CD4-positive, alpha-beta T cell (primary cell): ENCODE measurements around the gene MAN1A2. TPM values are rescaled to one million over a fixed set of nuclear protein-coding genes. Genes with fewer than 3 reads are reported as not detected.
"Not testable (repeated sequence)": the region's sequence is repeated elsewhere in the genome, so short reads cannot be mapped to it uniquely, and the experiment has no call there.

Experiments
- ATAC-seq: fragments of 200-7000 bp; cut with Tn5 transposase; one replicate; pipeline ENCODE4 v1.10.0; 2022; ENCODE audit warnings: mild to moderate bottlenecking; ENCODE audit not compliant: poor library complexity
- CTCF ChIA-PET: fragments of 350-600 bp; sonication (Branson Sonifier 250); formaldehyde crosslinking; loops from one replicate; lab custom pipeline; 2021; ENCODE audit warnings: antibody characterized with exemption, inconsistent platforms; lab: Charles Lee
- POLR2A ChIA-PET: fragments of 350-600 bp; sonication (Branson Sonifier 250); formaldehyde crosslinking; loops from one replicate; lab custom pipeline; 2021; ENCODE audit warnings: antibody characterized with exemption, inconsistent platforms; lab: Charles Lee
- DNase-seq, 14 experiments: peaks; one replicate each; pipeline ENCODE4 v3.0.0-alpha.2; 2013 to 2020; ENCODE audit warnings: mixed read lengths in 2 of 14
- H3K27ac ChIP-seq, 2 donors: one replicate each; pipeline versions ENCODE4 v1.5.1 to v1.7.0; 2013; ENCODE audit warnings: low read length in 2 of 2, low read depth in 1 of 2, mild to moderate bottlenecking in 1 of 2
- H3K27me3 ChIP-seq, 2 experiments: 1 replicate in 1 of 2; 2 replicates in 1 of 2; pipeline versions ENCODE4 v1.6.1 to v1.7.0; 2013; ENCODE audit warnings: low read length in 2 of 2, control low read depth in 1 of 2, mild to moderate bottlenecking in 1 of 2, moderate library complexity in 1 of 2; ENCODE audit not compliant: insufficient read depth in 2 of 2, control insufficient read depth in 1 of 2
- H3K36me3 ChIP-seq: one replicate; pipeline ENCODE4 v1.6.1; 2013; ENCODE audit warnings: low read length, control low read depth; ENCODE audit not compliant: insufficient read depth
- H3K4me1 ChIP-seq: one replicate; pipeline ENCODE4 v1.6.1; 2013; ENCODE audit warnings: low read length, control low read depth; ENCODE audit not compliant: insufficient read depth
- H3K4me3 ChIP-seq: one replicate; pipeline ENCODE4 v1.5.1; 2013; ENCODE audit warnings: mild to moderate bottlenecking, low read length, moderate library complexity
- H3K9me3 ChIP-seq, 2 experiments: 1 replicate in 1 of 2; 2 replicates in 1 of 2; pipeline versions ENCODE4 v1.6.1 to v1.7.0; 2013; ENCODE audit warnings: low read length in 2 of 2, mild to moderate bottlenecking in 2 of 2, control low read depth in 1 of 2, moderate library complexity in 1 of 2; ENCODE audit not compliant: control insufficient read depth in 1 of 2, insufficient read depth in 1 of 2
- H3K27ac Mint-ChIP-seq: one replicate; pipeline ENCODE4 v1.8.0; 2020; ENCODE audit warnings: mixed read lengths
- H3K27me3 Mint-ChIP-seq: one replicate; pipeline ENCODE4 v1.8.0; 2021; ENCODE audit warnings: mixed read lengths
- H3K36me3 Mint-ChIP-seq: one replicate; pipeline ENCODE4 v1.8.0; 2021; ENCODE audit warnings: low read depth, mixed read lengths
- H3K4me1 Mint-ChIP-seq: one replicate; pipeline ENCODE4 v1.8.0; 2021; ENCODE audit warnings: low read depth, mixed read lengths
- H3K4me3 Mint-ChIP-seq: one replicate; pipeline ENCODE4 v1.8.0; 2020; ENCODE audit warnings: mild to moderate bottlenecking, mixed read lengths
- H3K9me3 Mint-ChIP-seq: one replicate; pipeline ENCODE4 v1.8.0; 2020; ENCODE audit warnings: mixed read lengths
- intact Hi-C, 2 experiments: fragments of 100-400 bp; cut with DNase I in 1 of 2; cut with micrococcal nuclease in 1 of 2; formaldehyde crosslinking; loops; one replicate each; pipeline versions ENCODE4 v1.15.1 to v1.9.0; 2023 to 2025; cut with DNase I, micrococcal nuclease
- total RNA-seq, 174 experiments: library from RNA in 2 of 174; stranded (reverse) in 2 of 174; gene quantifications; one replicate each; pipeline ENCODE4 v1.2.3 and lab custom pipeline; 2021 to 2026
- TF ChIP-seq, protein P1 (sequence below): fragments of 200-600 bp; IDR thresholded peaks from one replicate; pipeline ENCODE4 v1.8.0; 2022; ENCODE audit warnings: antibody characterized with exemption, mild to moderate bottlenecking

The MAN1A2 gene
- total RNA-seq, 2 experiments from 2014 or later: 45.6 to 49.7 TPM

GRCh38 chr1:117556341-117556740 lies 189.1 kb downstream of the MAN1A2 start:
- H3K9me3 Mint-ChIP-seq: peaks cover 6% of the 10 kb centered on the region

DNA sequence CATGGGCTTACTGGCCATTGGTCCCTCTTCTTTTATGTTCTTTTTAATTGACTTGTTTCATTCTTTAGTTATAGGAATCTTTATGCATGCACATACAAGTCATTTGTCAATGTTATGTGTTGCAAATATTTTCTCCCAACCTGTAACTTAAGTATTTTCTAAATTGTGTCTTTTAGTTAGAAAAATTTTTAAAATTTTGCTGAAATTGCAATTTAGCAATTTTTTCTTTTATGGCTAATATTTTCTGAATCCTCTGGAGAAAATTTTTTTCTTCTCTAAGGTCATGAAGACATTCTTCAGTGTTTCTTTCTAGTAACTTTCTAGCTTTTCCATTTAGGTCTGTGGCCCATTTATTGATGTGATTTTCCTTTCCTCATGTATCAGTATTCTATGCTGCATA lies 189.7 kb downstream of the MAN1A2 start:
- Histone ChIP-seq H3K4me3 (no peak overlapping the region), H3K9me3 (peaks cover 0 to 8% of the 10 kb centered on the region in 2 experiments), H3K36me3 (no peaks in the 10 kb centered on the region), H3K4me1 (no peaks in the 10 kb centered on the region), H3K27me3 (no peaks in the 10 kb centered on the region), H3K27ac (no peak overlapping the region)
- intact Hi-C loops: no loop called here
- H3K27ac Mint-ChIP-seq: no peak overlapping the region
- no peak for ATAC-seq
- H3K4me1 Mint-ChIP-seq: no peaks in the 10 kb centered on the region
- no peaks in the 10 kb centered on the region for H3K27me3 Mint-ChIP-seq
- no peak for DNase-seq
- peaks cover 6% of the 10 kb centered on the region for H3K9me3 Mint-ChIP-seq
- TF ChIP-seq, protein P1, sequence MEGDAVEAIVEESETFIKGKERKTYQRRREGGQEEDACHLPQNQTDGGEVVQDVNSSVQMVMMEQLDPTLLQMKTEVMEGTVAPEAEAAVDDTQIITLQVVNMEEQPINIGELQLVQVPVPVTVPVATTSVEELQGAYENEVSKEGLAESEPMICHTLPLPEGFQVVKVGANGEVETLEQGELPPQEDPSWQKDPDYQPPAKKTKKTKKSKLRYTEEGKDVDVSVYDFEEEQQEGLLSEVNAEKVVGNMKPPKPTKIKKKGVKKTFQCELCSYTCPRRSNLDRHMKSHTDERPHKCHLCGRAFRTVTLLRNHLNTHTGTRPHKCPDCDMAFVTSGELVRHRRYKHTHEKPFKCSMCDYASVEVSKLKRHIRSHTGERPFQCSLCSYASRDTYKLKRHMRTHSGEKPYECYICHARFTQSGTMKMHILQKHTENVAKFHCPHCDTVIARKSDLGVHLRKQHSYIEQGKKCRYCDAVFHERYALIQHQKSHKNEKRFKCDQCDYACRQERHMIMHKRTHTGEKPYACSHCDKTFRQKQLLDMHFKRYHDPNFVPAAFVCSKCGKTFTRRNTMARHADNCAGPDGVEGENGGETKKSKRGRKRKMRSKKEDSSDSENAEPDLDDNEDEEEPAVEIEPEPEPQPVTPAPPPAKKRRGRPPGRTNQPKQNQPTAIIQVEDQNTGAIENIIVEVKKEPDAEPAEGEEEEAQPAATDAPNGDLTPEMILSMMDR: no peak
- POLR2A ChIA-PET: no interaction called here
- CTCF ChIA-PET: no interaction called here
- H3K4me3 Mint-ChIP-seq: no peak overlapping the region
- no peaks in the 10 kb centered on the region for H3K36me3 Mint-ChIP-seq

More at GRCh38 chr1:117556341-117556740, 189.1 kb downstream of the MAN1A2 start:
- Histone ChIP-seq H3K36me3 (no peaks in the 10 kb centered on the region), H3K27ac (no peak overlapping the region), H3K27me3 (no peaks in the 10 kb centered on the region), H3K4me3 (no peak overlapping the region), H3K4me1 (no peaks in the 10 kb centered on the region), H3K9me3 (peaks cover 0 to 8% of the 10 kb centered on the region in 2 experiments)
- ATAC-seq: no peak
- intact Hi-C loops: no loop called here
- H3K36me3 Mint-ChIP-seq: no peaks in the 10 kb centered on the region
- H3K4me1 Mint-ChIP-seq: no peaks in the 10 kb centered on the region
- no peak overlapping the region for H3K4me3 Mint-ChIP-seq
- DNase-seq: no peak
- no peak overlapping the region for H3K27ac Mint-ChIP-seq
- CTCF ChIA-PET: no interaction called here
- POLR2A ChIA-PET: no interaction called here
- TF ChIP-seq, protein P1: no peak
- H3K27me3 Mint-ChIP-seq: no peaks in the 10 kb centered on the region

DNA sequence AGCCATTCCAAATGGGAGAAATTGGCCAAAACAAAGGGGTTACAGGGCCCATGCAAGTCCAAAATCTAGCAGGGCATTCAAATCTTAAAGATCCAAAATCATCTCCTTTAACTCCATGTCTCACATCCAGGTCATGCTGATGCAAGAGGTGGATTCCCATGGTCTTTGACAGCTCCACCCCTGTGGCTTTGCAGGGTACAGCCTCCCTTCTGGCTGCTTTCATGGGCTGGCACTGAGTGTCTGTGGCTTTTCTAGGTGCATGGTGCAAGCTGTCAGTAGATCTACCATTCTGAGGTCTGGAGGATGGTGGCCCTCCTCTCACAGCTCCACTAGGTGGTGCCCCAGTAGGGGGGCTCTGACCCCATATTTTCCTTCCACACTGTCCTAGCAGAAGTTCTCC lies 191.2 kb downstream of the MAN1A2 start:
- H3K4me1 ChIP-seq, H3K27ac ChIP-seq, H3K27me3 ChIP-seq, intact Hi-C loops, H3K4me3 ChIP-seq, POLR2A ChIA-PET, H3K27ac Mint-ChIP-seq, H3K4me1 Mint-ChIP-seq, H3K4me3 Mint-ChIP-seq, H3K36me3 ChIP-seq, ATAC-seq, H3K27me3 Mint-ChIP-seq, H3K9me3 Mint-ChIP-seq, H3K9me3 ChIP-seq, CTCF ChIA-PET, H3K36me3 Mint-ChIP-seq: not testable (repeated sequence)
- peak in 1 of 14 experiments; percentile 38 for DNase-seq

GRCh38 chr1:117559139-117559538 lies 191.9 kb downstream of the MAN1A2 start:
- ATAC-seq: no peak
- H3K36me3 Mint-ChIP-seq: no peaks in the 10 kb centered on the region
- Histone ChIP-seq H3K27ac (no peak overlapping the region), H3K4me1 (no peaks in the 10 kb centered on the region), H3K4me3 (no peak overlapping the region), H3K9me3 (peaks cover 0 to 8% of the 10 kb centered on the region in 2 experiments), H3K36me3 (no peaks in the 10 kb centered on the region), H3K27me3 (no peaks in the 10 kb centered on the region)
- intact Hi-C loops: no loop called here
- H3K4me1 Mint-ChIP-seq: no peaks in the 10 kb centered on the region
- no peaks in the 10 kb centered on the region for H3K27me3 Mint-ChIP-seq
- H3K4me3 Mint-ChIP-seq: no peak overlapping the region
- POLR2A ChIA-PET: no interaction called here
- TF ChIP-seq, protein P1: no peak
- CTCF ChIA-PET: no interaction called here
- no peak overlapping the region for H3K27ac Mint-ChIP-seq
- DNase-seq: no peak
- peaks cover 6% of the 10 kb centered on the region for H3K9me3 Mint-ChIP-seq
